Measurements from ENCODE around the gene DHRS9. TPM values are rescaled to one million over a fixed set of nuclear protein-coding genes. Genes with fewer than 3 reads are reported as not detected.

Gene DHRS9
- total RNA-seq, 4 donors from 2014 or later, result 2.1 to 19.6 (median 14.3) TPM

DNA sequence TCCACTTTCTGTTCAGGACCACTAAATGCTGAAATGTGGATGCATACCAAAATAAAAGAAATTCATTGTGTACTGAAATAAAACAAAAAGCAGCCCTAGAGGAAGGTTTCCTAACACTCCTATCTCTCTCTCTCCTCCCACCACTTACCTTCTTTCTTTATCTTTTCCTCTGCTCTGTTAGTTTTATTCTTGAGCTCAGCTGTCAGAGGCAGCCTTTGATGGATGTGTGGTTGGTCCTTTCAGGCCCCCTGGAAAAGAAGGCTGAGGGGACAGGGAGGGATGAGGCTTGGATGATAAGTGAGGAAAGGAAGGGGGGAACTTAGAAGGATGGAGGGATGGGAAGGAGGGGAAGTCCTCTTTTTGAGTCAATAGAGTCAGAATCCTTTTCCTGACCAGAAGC is 47.6 kb downstream of the DHRS9 start:
- intact Hi-C loops (cut with DNase I), result no loop called here
- Histone ChIP-seq H3K4me3 (no peak overlapping the region), H3K9me3 (no peaks in the 10 kb centered on the region), H3K36me3 (no peaks in the 10 kb centered on the region), H3K27me3 (peaks cover 0 to 58% (median 0%) of the 10 kb centered on the region in 4 donors), H3K4me1 (no peaks in the 10 kb centered on the region), H3K27ac (no peak overlapping the region)
- TF ChIP-seq, protein P1, sequence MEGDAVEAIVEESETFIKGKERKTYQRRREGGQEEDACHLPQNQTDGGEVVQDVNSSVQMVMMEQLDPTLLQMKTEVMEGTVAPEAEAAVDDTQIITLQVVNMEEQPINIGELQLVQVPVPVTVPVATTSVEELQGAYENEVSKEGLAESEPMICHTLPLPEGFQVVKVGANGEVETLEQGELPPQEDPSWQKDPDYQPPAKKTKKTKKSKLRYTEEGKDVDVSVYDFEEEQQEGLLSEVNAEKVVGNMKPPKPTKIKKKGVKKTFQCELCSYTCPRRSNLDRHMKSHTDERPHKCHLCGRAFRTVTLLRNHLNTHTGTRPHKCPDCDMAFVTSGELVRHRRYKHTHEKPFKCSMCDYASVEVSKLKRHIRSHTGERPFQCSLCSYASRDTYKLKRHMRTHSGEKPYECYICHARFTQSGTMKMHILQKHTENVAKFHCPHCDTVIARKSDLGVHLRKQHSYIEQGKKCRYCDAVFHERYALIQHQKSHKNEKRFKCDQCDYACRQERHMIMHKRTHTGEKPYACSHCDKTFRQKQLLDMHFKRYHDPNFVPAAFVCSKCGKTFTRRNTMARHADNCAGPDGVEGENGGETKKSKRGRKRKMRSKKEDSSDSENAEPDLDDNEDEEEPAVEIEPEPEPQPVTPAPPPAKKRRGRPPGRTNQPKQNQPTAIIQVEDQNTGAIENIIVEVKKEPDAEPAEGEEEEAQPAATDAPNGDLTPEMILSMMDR (IDR thresholded peaks at IDR 0.05), result no peak
- no peak for TF ChIP-seq POLR2A (IDR thresholded peaks at IDR 0.05)
- no peak for DNase-seq

DNA sequence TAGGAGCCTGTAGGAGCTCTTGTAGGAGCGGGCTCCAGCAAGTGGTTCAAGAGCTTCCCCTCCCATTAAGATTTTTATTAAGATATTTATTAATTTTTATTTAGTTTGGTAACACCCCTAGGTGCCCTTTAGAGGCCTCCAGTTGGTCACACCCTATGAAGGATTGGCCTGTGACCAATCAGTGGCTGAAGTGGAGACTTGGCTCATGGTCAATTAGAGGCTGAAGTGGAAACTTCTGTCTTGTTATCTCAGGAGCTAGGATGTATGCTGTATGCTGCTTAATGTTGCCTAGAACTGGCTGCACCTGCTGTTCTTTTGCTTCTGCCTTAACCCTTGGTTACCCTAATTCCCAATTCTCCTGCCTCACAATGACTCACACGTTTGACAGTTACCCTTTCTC is 48.7 kb downstream of the DHRS9 start:
- Histone ChIP-seq H3K27ac (no peak overlapping the region), H3K4me3 (no peak overlapping the region), H3K4me1 (no peaks in the 10 kb centered on the region), H3K9me3 (no peaks in the 10 kb centered on the region), H3K36me3 (no peaks in the 10 kb centered on the region), H3K27me3 (peaks cover 0 to 51% (median 0%) of the 10 kb centered on the region in 4 donors)
- TF ChIP-seq, protein P1 (IDR thresholded peaks at IDR 0.05), result no peak
- no peak for TF ChIP-seq POLR2A (IDR thresholded peaks at IDR 0.05)
- WGBS, 2 donors, result 65 to 81% methylated on average over 2 of the region's 2 CpGs
- intact Hi-C loops (cut with DNase I), result no loop called here
- no peak for DNase-seq

- no peak overlapping the region for H3K27ac ChIP-seq
- H3K4me3 ChIP-seq, result no peak overlapping the region
- TF ChIP-seq, protein P1 (IDR thresholded peaks at IDR 0.05), result no peak
- no peak for TF ChIP-seq POLR2A (IDR thresholded peaks at IDR 0.05)
- 49 to 60% methylated on average over 4 of the region's 4 CpGs for WGBS, 2 donors
- no peaks in the 10 kb centered on the region for H3K36me3 ChIP-seq
- no peak for DNase-seq
- H3K9me3 ChIP-seq, result no peaks in the 10 kb centered on the region
- H3K4me1 ChIP-seq, result no peaks in the 10 kb centered on the region
- intact Hi-C loops (cut with DNase I), result no loop called here
- H3K27me3 ChIP-seq, result peaks cover 0 to 50% (median 0%) of the 10 kb centered on the region in 4 donors
Measured at GRCh38 chr2:169119123-169119760, 49.9 kb downstream of the DHRS9 start.

- TF ChIP-seq, protein P1 (IDR thresholded peaks at IDR 0.05), result no peak
- TF ChIP-seq POLR2A (IDR thresholded peaks at IDR 0.05), result no peak
- 53 to 55% methylated on average over 4 of the region's 4 CpGs for WGBS, 2 donors
Measured at GRCh38 chr2:169119851-169120250, 50.5 kb downstream of the DHRS9 start.

DNA sequence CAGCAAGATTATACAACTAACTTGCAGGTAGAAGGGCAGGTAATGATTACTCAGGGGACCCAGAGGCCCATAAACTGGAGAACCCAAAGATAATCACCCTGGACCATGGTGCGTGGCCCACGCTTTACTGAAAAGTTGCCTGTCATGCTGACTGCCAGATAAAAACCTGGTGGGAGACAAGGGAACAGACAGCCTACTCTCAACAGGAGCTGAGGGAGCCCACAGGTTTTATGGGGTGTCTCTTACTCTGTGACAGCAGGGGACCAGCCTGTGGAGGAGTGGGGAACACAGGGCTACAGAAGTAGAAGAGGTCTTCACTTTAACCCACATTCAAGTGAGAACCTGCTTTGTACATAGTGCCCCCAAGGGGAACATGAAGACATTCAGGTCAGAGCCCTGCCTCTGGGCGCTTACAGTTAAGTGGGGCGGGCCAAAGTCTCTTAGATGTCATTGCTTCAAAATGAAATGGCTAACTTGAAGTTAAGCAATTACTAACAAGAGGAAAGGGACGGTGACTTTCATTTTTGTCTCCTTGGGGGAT is 60.4 kb downstream of the DHRS9 start:
- 91 to 96% methylated on average over 5 of the region's 5 CpGs for WGBS, 2 donors
- no peak for TF ChIP-seq POLR2A (IDR thresholded peaks at IDR 0.05)
- TF ChIP-seq, protein P1 (IDR thresholded peaks at IDR 0.05), result no peak

More at GRCh38 chr2:169119851-169120250, 50.5 kb downstream of the DHRS9 start:
- no peaks in the 10 kb centered on the region for H3K36me3 ChIP-seq
- H3K9me3 ChIP-seq, result no peaks in the 10 kb centered on the region
- DNase-seq, result no peak
- no peaks in the 10 kb centered on the region for H3K4me1 ChIP-seq
- H3K27ac ChIP-seq, result no peak overlapping the region
- intact Hi-C loops (cut with DNase I), result no loop called here
- H3K4me3 ChIP-seq, result no peak overlapping the region
- H3K27me3 ChIP-seq, result peaks cover 0 to 50% (median 0%) of the 10 kb centered on the region in 4 donors

More for the DNA sequence above, 60.4 kb downstream of the DHRS9 start:
- no peak for DNase-seq
- Histone ChIP-seq H3K9me3 (no peaks in the 10 kb centered on the region), H3K4me1 (no peaks in the 10 kb centered on the region), H3K27me3 (peaks cover 0 to 7% (median 0%) of the 10 kb centered on the region in 4 donors), H3K27ac (no peak overlapping the region), H3K4me3 (no peak overlapping the region), H3K36me3 (no peaks in the 10 kb centered on the region)
- intact Hi-C loops (cut with DNase I), result no loop called here

Data from esophagus squamous epithelium (tissue), 5 donors.